GM10266 (cell line): ENCODE measurements around the gene MTCP1.

Experiments used
- DNase-seq: peaks from one replicate; pipeline ENCODE4 v3.0.0; 2012; ENCODE audit errors: extremely low spot score
- CTCF ChIP-seq: IDR thresholded peaks from 2 replicates; pipeline ENCODE4 v1.5.1; 2012; ENCODE audit warnings: mild to moderate bottlenecking, low read depth; ENCODE audit not compliant: control insufficient read depth, insufficient read depth; ENCODE audit errors: missing control alignments

The MTCP1 gene

DNA sequence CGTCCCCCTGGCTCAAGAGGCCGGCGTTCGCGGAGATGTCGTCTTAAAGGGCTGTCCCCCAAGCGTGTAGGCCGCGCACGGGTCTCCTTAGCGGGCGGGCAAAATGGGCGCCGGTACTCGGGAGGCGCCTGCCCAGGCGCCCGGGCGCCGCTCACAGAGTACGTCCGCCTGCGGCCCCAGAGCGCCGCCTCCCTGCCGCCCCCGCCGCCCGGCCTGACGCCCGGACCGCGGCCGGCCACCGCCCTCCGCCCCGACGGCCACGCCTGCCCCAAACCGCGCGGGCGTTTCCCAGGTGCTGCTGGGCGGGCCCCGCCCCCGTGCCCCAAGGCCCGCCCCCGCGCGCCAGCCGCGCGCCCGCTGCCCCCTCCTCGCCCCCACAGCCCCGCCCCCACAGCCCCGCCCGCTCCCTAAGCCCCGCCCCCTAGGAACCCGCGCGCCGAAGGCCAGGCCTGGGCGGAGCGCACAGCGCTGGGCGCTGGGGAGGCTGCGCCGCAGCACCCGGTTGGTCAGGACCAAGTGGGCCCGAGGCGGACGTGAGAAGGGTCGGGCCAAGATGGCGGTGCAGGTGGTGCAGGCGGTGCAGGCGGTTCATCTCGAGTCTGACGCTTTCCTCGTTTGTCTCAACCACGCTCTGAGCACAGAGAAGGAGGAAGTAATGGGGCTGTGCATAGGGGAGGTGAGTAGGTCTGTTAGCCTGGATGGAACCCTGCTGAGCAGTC, at the start of gene MTCP1, which contains the start of the genes BRCC3 and CMC4:
MTCP1 (minus strand) TSS at position 162 of the 719 bp plus-strand sequence. CDS start 5,126 bp downstream, outside the sequence.
BRCC3 (plus strand) TSS at position 534 of the 719 bp plus-strand sequence; CDS start at position 554, 20 bp downstream.
CMC4 (minus strand) TSS at position 162 of the 719 bp plus-strand sequence. CDS start 7,113 bp downstream, outside the sequence.
- TF ChIP-seq CTCF: no peak
- peak; percentile 91 for DNase-seq

GRCh38 chrX:155115174-155115819, 44.4 kb upstream of the MTCP1 start:
- no peak for DNase-seq
- no peak for TF ChIP-seq CTCF

GRCh38 chrX:155113097-155113496, 42.2 kb upstream of the MTCP1 start:
- TF ChIP-seq CTCF: no peak
- no peak for DNase-seq

DNA sequence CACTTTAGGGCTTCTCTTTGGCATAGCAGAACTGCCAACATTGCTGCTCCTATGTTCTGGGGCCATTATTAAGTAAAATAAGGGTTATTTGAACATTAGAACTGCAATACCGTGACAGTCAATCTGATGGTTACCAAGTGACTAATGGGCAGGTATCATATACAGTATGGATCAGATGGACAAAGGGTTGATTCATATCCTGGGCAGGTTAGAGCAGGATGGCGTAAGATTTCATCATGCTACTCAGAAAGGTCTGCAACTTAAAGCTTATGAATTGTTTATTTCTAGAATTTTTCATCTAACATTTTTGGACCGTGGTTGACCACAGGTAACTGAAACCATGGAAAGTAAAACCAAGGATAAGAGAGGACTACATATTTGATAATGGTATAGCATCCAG, 41.2 kb upstream of the MTCP1 start:
- DNase-seq: no peak
- no peak for TF ChIP-seq CTCF

GRCh38 chrX:155108427-155108826, 37.5 kb upstream of the MTCP1 start:
- no peak for DNase-seq
- TF ChIP-seq CTCF: no peak

DNA sequence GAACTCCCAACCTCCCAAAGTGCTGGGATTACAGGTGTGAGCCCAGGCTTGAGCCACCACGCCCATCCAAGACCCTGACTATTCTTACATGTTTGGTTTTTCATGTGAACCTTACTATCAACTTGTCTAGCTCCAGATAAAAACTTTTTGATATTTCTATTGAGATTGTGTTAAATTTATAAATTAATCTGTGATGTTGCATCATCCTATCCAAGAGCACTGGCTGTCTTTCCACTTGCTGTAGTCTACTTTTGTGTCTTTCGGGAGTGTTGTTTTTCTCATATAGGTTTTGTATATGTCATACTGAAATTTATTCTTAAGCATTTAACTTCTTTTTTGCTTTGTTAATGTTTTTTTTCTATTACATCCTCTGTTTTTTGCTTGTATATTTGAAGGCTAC, 35.0 kb upstream of the MTCP1 start:
- DNase-seq: no peak
- TF ChIP-seq CTCF: no peak
